Loucy (cell line): ENCODE results near the gene PUSL1.

ENCODE experiments used
- H2AFZ ChIP-seq: fragments of 200-600 bp; sonication (generic); 2 replicates; pipeline ENCODE4 v1.6.0; 2016; ENCODE audit warnings: antibody characterized with exemption, mild to moderate bottlenecking, low read length, moderate library complexity
- H3F3A ChIP-seq: fragments of 200-600 bp; 2 replicates; pipeline ENCODE4 v1.6.0; 2016; ENCODE audit warnings: antibody characterized with exemption, low read depth, mild to moderate bottlenecking
- H3K27me3 ChIP-seq: fragments of 200-600 bp; sonication (generic); 2 replicates; pipeline ENCODE4 v1.6.1; 2014; ENCODE audit warnings: low read length, mild to moderate bottlenecking; ENCODE audit not compliant: insufficient read depth, poor library complexity, severe bottlenecking
- H3K36me3 ChIP-seq: fragments of 200-600 bp; sonication (generic); 2 replicates; pipeline ENCODE4 v1.6.1; 2016; ENCODE audit warnings: low read length; ENCODE audit not compliant: insufficient read depth
- H3K4me1 ChIP-seq: fragments of 200-600 bp; sonication (generic); 2 replicates; pipeline ENCODE4 v1.5.1; 2014; ENCODE audit warnings: low read length, mild to moderate bottlenecking; ENCODE audit not compliant: insufficient read depth, poor library complexity, severe bottlenecking
- H3K4me2 ChIP-seq: fragments of 200-600 bp; sonication (generic); 2 replicates; pipeline ENCODE4 v1.6.0; 2014; ENCODE audit warnings: antibody characterized with exemption, low read length, low read depth, mild to moderate bottlenecking; ENCODE audit not compliant: poor library complexity, severe bottlenecking
- H3K4me3 ChIP-seq: fragments of 200-600 bp; sonication (generic); 2 replicates; pipeline ENCODE4 v1.5.1; 2014; ENCODE audit warnings: low read length, mild to moderate bottlenecking, mixed read lengths; ENCODE audit not compliant: poor library complexity, severe bottlenecking
- H3K79me2 ChIP-seq: fragments of 200-600 bp; sonication (generic); 2 replicates; pipeline ENCODE4 v1.6.1; 2014; ENCODE audit warnings: low read length; ENCODE audit not compliant: insufficient read depth
- H3K9ac ChIP-seq: fragments of 200-600 bp; sonication (generic); 2 replicates; pipeline ENCODE4 v1.6.0; 2014; ENCODE audit warnings: mild to moderate bottlenecking, low read depth, low read length, moderate library complexity; ENCODE audit not compliant: poor library complexity, severe bottlenecking
- H3K9me2 ChIP-seq: fragments of 200-600 bp; sonication (generic); replicated peaks from 2 replicates; pipeline ENCODE4 v1.6.1; 2016; ENCODE audit warnings: low read depth, low read length, mixed read lengths
- H3K9me3 ChIP-seq: fragments of 200-600 bp; sonication (generic); 2 replicates; pipeline ENCODE4 v1.6.1; 2014; ENCODE audit warnings: mild to moderate bottlenecking, antibody characterized with exemption, low read length, low read depth; ENCODE audit not compliant: insufficient read depth
- H4K20me1 ChIP-seq: fragments of 200-600 bp; sonication (generic); 2 replicates; pipeline ENCODE4 v1.6.0; 2014; ENCODE audit warnings: antibody characterized with exemption, low read length, mild to moderate bottlenecking; ENCODE audit not compliant: insufficient read depth, poor library complexity, severe bottlenecking
- EZH2phosphoT487 ChIP-seq: fragments of 200-600 bp; IDR thresholded peaks from 2 replicates; pipeline ENCODE4 v1.6.1; 2018; ENCODE audit warnings: antibody characterized with exemption, mild to moderate bottlenecking, moderate library complexity, borderline replicate concordance
- TF ChIP-seq, protein P1 (sequence below): fragments of 200-600 bp; sonication (generic); conservative IDR thresholded peaks from 2 replicates; pipeline ENCODE4 v1.5.1; 2014; ENCODE audit warnings: mild to moderate bottlenecking, antibody characterized with exemption, low read length

PUSL1 gene

DNA sequence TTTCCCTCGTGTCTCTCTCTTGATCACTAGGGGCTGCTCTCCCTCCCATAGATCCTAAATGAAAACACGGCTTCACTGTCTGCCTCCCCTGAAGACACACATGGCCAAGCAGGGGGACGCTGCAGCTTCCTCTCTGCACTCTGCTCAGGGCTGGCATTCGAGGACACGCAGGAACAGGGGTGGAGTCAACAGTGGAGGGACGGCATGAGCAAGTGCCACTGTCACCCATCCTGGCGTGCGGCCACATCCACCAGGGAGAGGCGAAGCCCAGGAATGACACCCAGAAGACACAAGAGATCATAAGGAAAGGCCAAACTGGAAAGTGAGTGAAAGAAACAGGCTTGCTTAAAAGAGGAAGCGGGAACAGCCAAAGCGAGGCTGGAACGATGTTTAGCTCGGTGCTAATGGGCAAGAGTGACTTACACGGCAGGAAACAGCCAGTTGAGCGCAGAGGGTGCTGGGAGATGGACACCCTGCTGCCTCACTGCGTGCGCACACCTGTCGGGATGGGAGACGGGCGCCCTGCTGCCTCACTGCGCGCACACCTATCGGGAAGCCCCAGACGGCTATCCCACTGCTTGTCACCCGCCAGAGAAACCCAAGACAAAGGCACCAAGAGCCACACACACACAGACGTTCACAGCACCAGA lies 48.3 kb upstream of the PUSL1 start:
- Histone ChIP-seq H3F3A (no peaks in the 10 kb centered on the region), H3K4me1 (no peaks in the 10 kb centered on the region), H3K9me2 (no peaks in the 10 kb centered on the region), H3K79me2 (peaks cover 4% of the 10 kb centered on the region; the same call in 1 of the 2 replicates), H4K20me1 (no peaks in the 10 kb centered on the region), H2AFZ (no peak overlapping the region), H3K4me2 (no peak overlapping the region), H3K36me3 (peaks cover 25% of the 10 kb centered on the region; the same call in 1 of the 2 replicates), H3K9me3 (no peaks in the 10 kb centered on the region), H3K27me3 (no peaks in the 10 kb centered on the region), H3K9ac (no peak overlapping the region), H3K4me3 (no peak overlapping the region)
- TF ChIP-seq, protein P1, sequence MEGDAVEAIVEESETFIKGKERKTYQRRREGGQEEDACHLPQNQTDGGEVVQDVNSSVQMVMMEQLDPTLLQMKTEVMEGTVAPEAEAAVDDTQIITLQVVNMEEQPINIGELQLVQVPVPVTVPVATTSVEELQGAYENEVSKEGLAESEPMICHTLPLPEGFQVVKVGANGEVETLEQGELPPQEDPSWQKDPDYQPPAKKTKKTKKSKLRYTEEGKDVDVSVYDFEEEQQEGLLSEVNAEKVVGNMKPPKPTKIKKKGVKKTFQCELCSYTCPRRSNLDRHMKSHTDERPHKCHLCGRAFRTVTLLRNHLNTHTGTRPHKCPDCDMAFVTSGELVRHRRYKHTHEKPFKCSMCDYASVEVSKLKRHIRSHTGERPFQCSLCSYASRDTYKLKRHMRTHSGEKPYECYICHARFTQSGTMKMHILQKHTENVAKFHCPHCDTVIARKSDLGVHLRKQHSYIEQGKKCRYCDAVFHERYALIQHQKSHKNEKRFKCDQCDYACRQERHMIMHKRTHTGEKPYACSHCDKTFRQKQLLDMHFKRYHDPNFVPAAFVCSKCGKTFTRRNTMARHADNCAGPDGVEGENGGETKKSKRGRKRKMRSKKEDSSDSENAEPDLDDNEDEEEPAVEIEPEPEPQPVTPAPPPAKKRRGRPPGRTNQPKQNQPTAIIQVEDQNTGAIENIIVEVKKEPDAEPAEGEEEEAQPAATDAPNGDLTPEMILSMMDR, result no peak
- no peak for TF ChIP-seq EZH2phosphoT487

DNA sequence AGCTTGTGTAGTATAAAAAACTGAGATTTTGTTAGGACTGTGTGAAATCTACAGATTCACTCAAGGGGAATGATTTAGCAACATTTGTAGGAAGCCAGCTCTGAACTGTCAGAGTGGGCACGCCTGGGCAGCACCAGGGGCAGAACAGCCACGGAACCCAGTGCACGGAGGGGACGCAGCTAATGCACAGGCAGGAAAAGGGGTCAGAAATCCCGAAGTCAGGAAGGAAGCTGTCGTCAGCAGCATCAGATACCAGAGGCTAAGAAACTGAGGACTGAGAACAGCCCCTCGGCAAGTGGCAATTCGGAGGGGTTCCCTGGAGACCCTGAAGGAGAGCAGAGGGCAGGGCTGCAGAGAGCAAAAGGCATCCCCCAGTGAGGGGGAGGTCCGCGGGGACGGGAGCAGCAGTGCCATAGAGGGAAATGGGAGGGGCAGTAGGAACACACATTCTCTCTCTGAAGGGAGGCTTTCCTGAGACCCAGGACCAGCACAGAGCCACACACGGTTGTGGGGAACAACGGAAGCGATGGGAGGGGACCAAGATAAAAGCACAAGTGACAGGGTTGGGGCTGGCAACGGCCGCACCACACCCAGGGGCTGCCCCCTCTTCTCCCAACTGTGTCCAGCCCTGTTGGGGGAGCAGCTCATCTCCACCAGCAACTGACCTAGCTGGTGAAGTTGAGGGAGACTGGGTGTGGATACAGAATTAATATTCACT lies 47.4 kb upstream of the PUSL1 start:
- no peak overlapping the region for H3K4me2 ChIP-seq

DNA sequence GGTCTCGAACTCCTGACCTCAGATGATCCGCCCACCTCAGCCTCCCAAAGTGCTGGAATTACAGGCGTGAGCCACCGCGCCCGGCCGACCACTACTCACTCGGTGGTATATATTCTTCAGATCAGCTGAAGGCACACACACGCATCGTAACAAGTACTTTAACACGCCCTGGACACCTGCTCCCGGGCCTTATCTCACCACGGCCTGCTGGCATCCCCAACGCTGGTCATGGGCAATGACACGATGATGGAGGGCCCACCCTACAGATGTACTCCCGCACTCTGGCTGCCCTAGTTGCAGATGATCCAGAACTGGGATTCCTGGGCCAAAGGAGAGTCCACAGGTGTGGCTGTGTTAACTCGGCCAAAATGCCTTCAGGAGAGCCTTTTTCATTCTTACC lies 46.3 kb upstream of the PUSL1 start:
- Histone ChIP-seq H3F3A (no peaks in the 10 kb centered on the region), H3K9me2 (no peaks in the 10 kb centered on the region), H3K4me1 (no peaks in the 10 kb centered on the region), H3K4me2 (no peak overlapping the region), H3K9ac (no peak overlapping the region), H2AFZ (no peak overlapping the region), H4K20me1 (peaks cover 1% of the 10 kb centered on the region), H3K27me3 (no peaks in the 10 kb centered on the region), H3K79me2 (peaks cover 6% of the 10 kb centered on the region; the same call in 1 of the 2 replicates), H3K36me3 (peaks cover 20% of the 10 kb centered on the region; the same call in 1 of the 2 replicates), H3K9me3 (no peaks in the 10 kb centered on the region), H3K4me3 (no peak overlapping the region)
- no peak for TF ChIP-seq EZH2phosphoT487
- TF ChIP-seq, protein P1, result no peak

More for the DNA sequence above, 47.4 kb upstream of the PUSL1 start:
- Histone ChIP-seq H2AFZ (no peak overlapping the region), H3K9me2 (no peaks in the 10 kb centered on the region), H3F3A (no peaks in the 10 kb centered on the region), H3K4me1 (no peaks in the 10 kb centered on the region), H3K27me3 (no peaks in the 10 kb centered on the region), H3K9me3 (no peaks in the 10 kb centered on the region), H4K20me1 (no peaks in the 10 kb centered on the region), H3K4me3 (no peak overlapping the region), H3K79me2 (peaks cover 4% of the 10 kb centered on the region; the same call in 1 of the 2 replicates), H3K36me3 (peaks cover 20% of the 10 kb centered on the region; the same call in 1 of the 2 replicates), H3K9ac (no peak overlapping the region)
- TF ChIP-seq, protein P1, result no peak
- no peak for TF ChIP-seq EZH2phosphoT487
